Esophagus squamous epithelium (tissue), 4 donors: Measurements from ENCODE around the gene MXD1.

Experiments
- POLR2A ChIP-seq, 4 donors: fragments of 450-650 bp; IDR thresholded peaks; one replicate each; pipeline ENCODE4 v1.6.1; 2017; ENCODE audit warnings: antibody characterized with exemption in 4 of 4, mild to moderate bottlenecking in 4 of 4, moderate library complexity in 3 of 4
- TF ChIP-seq, protein P1 (sequence below), 6 experiments: fragments of 450-650 bp in 4 of 6; fragments of 200-600 bp in 2 of 6; sonication (generic) in 2 of 6; IDR thresholded peaks; one replicate each; pipeline ENCODE4 v1.5.1; 2016 to 2019; ENCODE audit warnings: antibody characterized with exemption in 6 of 6, mild to moderate bottlenecking in 4 of 6, moderate library complexity in 4 of 6

DNA sequence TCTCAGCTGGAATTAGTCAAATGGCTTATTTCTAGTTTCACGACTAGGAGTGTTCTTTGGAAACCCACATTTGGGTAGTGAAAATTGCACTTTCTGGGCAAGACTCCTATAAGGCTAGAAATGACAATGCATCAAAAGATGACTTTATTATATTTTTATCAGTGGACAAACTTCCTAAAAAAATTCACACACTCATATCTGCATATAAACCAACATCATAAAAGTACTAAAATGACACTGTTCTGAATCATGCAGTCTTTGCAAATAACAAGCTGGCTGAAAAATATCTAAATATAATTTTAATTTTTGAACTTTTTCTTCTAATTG lies 17.6 kb downstream of the MXD1 start:
- no peak for TF ChIP-seq POLR2A (IDR thresholded peaks at IDR 0.05)
- TF ChIP-seq, protein P1, sequence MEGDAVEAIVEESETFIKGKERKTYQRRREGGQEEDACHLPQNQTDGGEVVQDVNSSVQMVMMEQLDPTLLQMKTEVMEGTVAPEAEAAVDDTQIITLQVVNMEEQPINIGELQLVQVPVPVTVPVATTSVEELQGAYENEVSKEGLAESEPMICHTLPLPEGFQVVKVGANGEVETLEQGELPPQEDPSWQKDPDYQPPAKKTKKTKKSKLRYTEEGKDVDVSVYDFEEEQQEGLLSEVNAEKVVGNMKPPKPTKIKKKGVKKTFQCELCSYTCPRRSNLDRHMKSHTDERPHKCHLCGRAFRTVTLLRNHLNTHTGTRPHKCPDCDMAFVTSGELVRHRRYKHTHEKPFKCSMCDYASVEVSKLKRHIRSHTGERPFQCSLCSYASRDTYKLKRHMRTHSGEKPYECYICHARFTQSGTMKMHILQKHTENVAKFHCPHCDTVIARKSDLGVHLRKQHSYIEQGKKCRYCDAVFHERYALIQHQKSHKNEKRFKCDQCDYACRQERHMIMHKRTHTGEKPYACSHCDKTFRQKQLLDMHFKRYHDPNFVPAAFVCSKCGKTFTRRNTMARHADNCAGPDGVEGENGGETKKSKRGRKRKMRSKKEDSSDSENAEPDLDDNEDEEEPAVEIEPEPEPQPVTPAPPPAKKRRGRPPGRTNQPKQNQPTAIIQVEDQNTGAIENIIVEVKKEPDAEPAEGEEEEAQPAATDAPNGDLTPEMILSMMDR (IDR thresholded peaks at IDR 0.05), result no peak
